ENCODE measurements around the gene KPNA1. TPM values are rescaled to one million over a fixed set of nuclear protein-coding genes. Genes with fewer than 3 reads are reported as not detected.

The KPNA1 gene
- total RNA-seq, 1 donor from 2014 or later = 67.5 TPM

GRCh38 chr3:122421101-122421500, 93.6 kb downstream of the KPNA1 start:
- Mint-ChIP-seq H3K27me3 (ENCODE audit: low read depth) (no peaks in the 10 kb centered on the region), H3K27ac (no peak overlapping the region), H3K9me3 (no peaks in the 10 kb centered on the region), H3K36me3 (ENCODE audit: low read depth) (peaks cover 48% of the 10 kb centered on the region), H3K4me3 (ENCODE audit: low read depth) (no peak overlapping the region), H3K4me1 (ENCODE audit: low read depth) (peaks cover 4% of the 10 kb centered on the region)
- intact Hi-C loops (cut with micrococcal nuclease) = no loop called here
- DNase-seq (ENCODE audit: low spot score) = no peak

DNA sequence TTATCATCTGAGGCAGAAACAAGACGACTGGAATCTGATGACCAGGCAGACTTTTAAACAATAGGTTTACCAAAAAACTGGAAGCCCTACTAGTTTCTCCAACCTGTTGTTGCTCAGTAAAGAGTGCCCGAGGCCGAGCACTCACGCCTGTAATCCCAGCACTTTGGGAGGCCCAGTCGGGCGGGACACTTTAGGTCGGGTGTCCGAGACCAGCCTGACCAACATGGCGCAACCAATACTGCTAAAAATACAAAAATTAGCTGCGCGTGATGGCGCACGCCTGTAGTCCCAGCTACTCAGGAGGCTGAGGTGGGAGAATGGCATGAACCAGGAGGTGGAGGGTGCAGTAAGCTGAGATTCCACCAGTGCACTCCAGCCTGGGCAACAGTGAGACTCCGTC, 97.8 kb downstream of the KPNA1 start:
- peaks cover 36% of the 10 kb centered on the region for H3K36me3 Mint-ChIP-seq (ENCODE audit: low read depth)
- H3K9me3 Mint-ChIP-seq = no peaks in the 10 kb centered on the region
- no peak for DNase-seq (ENCODE audit: low spot score)
- intact Hi-C loops (cut with micrococcal nuclease) = loop anchor here (1.0 to 10.0 kb wide), 5 partner anchors 24 to 378 kb away; partner anchors contain the start of genes HSPBAP1, KPNA1, MIX23 and SLC49A4
- H3K4me3 Mint-ChIP-seq (ENCODE audit: low read depth) = peak overlapping the region; percentile 93
- no peaks in the 10 kb centered on the region for H3K27me3 Mint-ChIP-seq (ENCODE audit: low read depth)
- peak overlapping the region; percentile 95 for H3K27ac Mint-ChIP-seq
- peaks cover 22% of the 10 kb centered on the region for H3K4me1 Mint-ChIP-seq (ENCODE audit: low read depth)

DNA sequence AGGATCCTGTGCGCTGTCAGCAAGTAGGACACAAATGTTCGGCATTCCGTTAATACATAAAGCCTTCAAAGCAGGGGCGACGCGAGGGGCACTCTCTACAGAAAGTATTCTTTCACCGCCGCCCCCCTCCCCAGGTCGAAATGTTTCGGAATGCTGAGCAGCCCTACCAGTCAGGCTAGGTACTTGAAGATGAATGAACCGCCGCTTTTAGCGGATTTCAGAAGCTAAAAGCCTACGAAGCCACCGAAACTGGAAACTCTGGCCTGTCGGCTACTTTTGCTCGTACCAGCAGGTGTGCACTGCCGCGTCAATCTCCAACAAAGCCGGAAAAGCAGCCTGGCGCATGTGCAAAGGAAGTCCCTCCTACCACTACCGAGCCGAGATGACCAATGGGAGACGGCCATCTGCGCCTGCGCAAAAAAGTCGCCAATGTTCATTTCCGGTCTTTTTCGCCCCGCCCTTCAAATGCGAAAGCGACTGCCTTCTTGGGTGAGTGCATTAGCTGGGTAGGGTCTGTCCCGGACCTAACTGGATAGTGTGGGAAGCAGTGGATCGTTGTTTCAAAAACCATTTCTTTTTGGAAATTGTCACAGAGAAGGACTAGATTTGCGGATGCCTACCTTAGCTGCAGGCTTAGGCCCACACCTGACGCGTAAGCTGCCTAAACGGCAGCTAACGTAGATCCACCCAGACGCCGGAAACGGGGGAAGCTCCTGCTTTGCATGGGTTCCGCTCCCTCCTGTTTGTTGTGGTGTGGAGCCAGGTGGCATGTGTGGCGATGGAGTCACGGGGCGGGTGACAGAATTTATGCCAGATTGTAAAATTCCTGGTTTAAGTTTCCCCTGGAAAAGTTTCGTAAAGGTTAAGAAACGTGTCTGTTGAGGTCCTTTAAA, 98.7 kb downstream of the KPNA1 start, which contains the start of gene WDR5B:
Gene WDR5B (minus strand): TSS at position 301 of the 893 bp plus-strand sequence. CDS start 534 bp downstream, outside the sequence.
- Mint-ChIP-seq H3K36me3 (ENCODE audit: low read depth) (peaks cover 33% of the 10 kb centered on the region), H3K9me3 (no peaks in the 10 kb centered on the region), H3K4me3 (ENCODE audit: low read depth) (peak within 1 kb of the TSS; percentile 93), H3K27me3 (ENCODE audit: low read depth) (no peaks in the 10 kb centered on the region), H3K4me1 (ENCODE audit: low read depth) (peaks cover 22% of the 10 kb centered on the region), H3K27ac (peak within 1 kb of the TSS; percentile 95)
- intact Hi-C loops (cut with micrococcal nuclease) = loop anchor here (1.0 to 10.0 kb wide), 5 partner anchors 23 to 379 kb away; partner anchors contain the start of genes HSPBAP1, KPNA1, MIX23 and SLC49A4
- DNase-seq (ENCODE audit: low spot score) = peak; percentile 97

DNA sequence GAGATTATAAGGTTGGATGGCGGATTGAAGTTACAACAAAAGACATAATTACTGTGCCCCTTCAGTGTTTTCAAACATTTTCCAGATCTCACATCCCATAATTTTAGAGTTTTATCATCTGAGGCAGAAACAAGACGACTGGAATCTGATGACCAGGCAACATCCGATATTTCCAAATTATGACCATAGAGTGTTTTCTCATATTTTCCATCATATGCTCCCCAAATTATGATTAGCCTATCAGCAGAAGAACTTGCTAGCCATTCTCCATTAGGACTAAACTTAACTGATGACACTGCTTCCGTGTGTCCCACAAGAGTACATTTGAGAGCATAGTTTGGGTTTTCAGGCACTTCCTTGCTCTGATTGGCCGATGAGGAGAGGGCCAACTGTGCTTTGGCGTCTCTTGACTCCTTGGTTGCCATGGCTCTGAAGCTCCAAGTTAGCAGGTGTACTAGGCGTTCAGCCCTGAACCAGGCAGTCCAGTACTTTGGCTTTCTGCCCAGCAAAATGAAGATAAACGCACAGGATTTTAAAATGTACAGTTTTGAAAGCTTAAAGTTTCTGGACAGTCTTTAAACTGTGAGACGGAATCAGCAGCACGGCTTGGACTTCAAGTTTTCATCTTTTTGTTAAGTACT, 99.5 kb downstream of the KPNA1 start:
- Mint-ChIP-seq H3K9me3 (no peaks in the 10 kb centered on the region), H3K4me1 (ENCODE audit: low read depth) (peaks cover 24% of the 10 kb centered on the region), H3K27ac (peak overlapping the region; percentile 95), H3K27me3 (ENCODE audit: low read depth) (no peaks in the 10 kb centered on the region), H3K36me3 (ENCODE audit: low read depth) (peaks cover 35% of the 10 kb centered on the region), H3K4me3 (ENCODE audit: low read depth) (peak overlapping the region; percentile 93)
- intact Hi-C loops (cut with micrococcal nuclease) = loop anchor here (10.0 kb wide), 1 partner anchor 380 kb away; the partner anchor contains the start of genes HSPBAP1 and SLC49A4
- DNase-seq (ENCODE audit: low spot score) = peak; percentile 51

GRCh38 chr3:122414391-122414790, 100.3 kb downstream of the KPNA1 start:
- Mint-ChIP-seq H3K27me3 (ENCODE audit: low read depth) (no peaks in the 10 kb centered on the region), H3K4me3 (ENCODE audit: low read depth) (peak overlapping the region; percentile 93), H3K4me1 (ENCODE audit: low read depth) (peaks cover 24% of the 10 kb centered on the region), H3K27ac (peak overlapping the region; percentile 95), H3K9me3 (no peaks in the 10 kb centered on the region), H3K36me3 (ENCODE audit: low read depth) (peaks cover 37% of the 10 kb centered on the region)
- DNase-seq (ENCODE audit: low spot score) = no peak
- intact Hi-C loops (cut with micrococcal nuclease) = loop anchor here (10.0 kb wide), 1 partner anchor 380 kb away; the partner anchor contains the start of genes HSPBAP1 and SLC49A4

DNA sequence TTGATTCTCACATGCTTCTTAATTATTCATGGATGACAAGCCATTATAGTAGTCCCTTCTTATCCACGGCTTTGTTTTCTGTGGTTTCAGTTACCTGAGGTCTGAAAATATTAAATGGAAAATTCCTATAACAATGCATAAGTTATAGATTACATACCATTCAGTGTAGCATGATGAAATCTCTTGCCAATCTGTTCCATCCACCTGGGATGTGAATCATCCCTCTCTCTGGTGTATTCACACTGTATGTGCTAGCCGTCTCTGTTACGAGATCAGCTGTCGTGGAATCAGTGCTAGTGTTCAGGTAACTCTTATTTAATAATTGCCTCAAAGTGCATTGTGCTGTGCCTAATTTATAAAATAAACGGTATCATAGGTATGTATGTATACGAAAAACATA, 104.1 kb downstream of the KPNA1 start:
- DNase-seq (ENCODE audit: low spot score) = no peak
- intact Hi-C loops (cut with micrococcal nuclease) = loop anchor here (10.0 kb wide), 1 partner anchor 384 kb away; the partner anchor contains the start of genes HSPBAP1 and SLC49A4
- Mint-ChIP-seq H3K27me3 (ENCODE audit: low read depth) (no peaks in the 10 kb centered on the region), H3K27ac (peak overlapping the region; percentile 23), H3K4me1 (ENCODE audit: low read depth) (peaks cover 31% of the 10 kb centered on the region), H3K36me3 (ENCODE audit: low read depth) (peaks cover 68% of the 10 kb centered on the region), H3K4me3 (ENCODE audit: low read depth) (no peak overlapping the region), H3K9me3 (no peaks in the 10 kb centered on the region)

DNA sequence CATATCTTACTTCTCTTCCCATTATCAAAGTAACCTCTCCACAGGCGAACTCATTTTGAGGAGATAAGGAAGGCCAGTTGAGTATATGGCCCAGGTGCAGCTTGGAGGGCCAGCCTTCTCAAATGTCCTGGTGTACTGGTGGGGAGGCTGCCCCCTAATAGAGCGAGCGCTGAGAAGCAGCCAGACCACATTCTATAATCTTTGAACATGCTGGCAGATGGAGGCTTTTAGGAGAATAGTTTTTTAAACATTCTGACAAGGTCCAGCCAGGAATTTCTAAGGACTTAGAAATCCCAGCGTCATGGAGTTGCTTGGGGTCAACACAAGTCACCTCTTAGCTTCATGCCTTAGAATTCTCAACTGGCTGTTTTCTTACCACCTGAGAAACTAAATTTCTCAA, 104.6 kb downstream of the KPNA1 start:
- no peaks in the 10 kb centered on the region for H3K9me3 Mint-ChIP-seq
- peaks cover 70% of the 10 kb centered on the region for H3K36me3 Mint-ChIP-seq (ENCODE audit: low read depth)
- intact Hi-C loops (cut with micrococcal nuclease) = loop anchor here (10.0 kb wide), 1 partner anchor 385 kb away; the partner anchor contains the start of genes HSPBAP1 and SLC49A4
- no peak overlapping the region for H3K4me3 Mint-ChIP-seq (ENCODE audit: low read depth)
- H3K27me3 Mint-ChIP-seq (ENCODE audit: low read depth) = no peaks in the 10 kb centered on the region
- no peak for DNase-seq (ENCODE audit: low spot score)
- no peak overlapping the region for H3K27ac Mint-ChIP-seq
- peaks cover 29% of the 10 kb centered on the region for H3K4me1 Mint-ChIP-seq (ENCODE audit: low read depth)

DNA sequence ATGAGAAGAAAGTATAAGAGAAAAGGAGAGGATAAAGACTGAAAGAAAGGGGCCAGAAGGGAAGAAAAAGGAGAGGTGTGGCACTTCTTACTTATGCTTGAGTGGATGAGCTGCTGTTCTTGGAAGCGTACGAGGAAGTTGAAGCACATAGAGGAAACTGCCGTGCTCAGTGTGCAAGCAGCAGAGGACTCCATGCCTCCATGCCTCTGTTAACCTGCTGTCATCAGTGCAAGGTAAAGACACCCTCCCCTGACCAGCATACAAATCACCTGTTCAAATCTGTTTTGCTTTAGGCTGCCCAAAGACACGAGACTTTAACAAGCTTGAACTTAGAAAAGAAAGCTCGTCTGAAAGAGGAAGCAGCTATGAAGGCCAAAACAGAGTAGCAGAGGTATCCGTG, 105.3 kb downstream of the KPNA1 start:
- H3K36me3 Mint-ChIP-seq (ENCODE audit: low read depth) = peaks cover 69% of the 10 kb centered on the region
- no peak for DNase-seq (ENCODE audit: low spot score)
- intact Hi-C loops (cut with micrococcal nuclease) = no loop called here
- H3K27ac Mint-ChIP-seq = no peak overlapping the region
- no peaks in the 10 kb centered on the region for H3K27me3 Mint-ChIP-seq (ENCODE audit: low read depth)
- H3K9me3 Mint-ChIP-seq = no peaks in the 10 kb centered on the region
- no peak overlapping the region for H3K4me3 Mint-ChIP-seq (ENCODE audit: low read depth)
- peaks cover 22% of the 10 kb centered on the region for H3K4me1 Mint-ChIP-seq (ENCODE audit: low read depth)

DNA sequence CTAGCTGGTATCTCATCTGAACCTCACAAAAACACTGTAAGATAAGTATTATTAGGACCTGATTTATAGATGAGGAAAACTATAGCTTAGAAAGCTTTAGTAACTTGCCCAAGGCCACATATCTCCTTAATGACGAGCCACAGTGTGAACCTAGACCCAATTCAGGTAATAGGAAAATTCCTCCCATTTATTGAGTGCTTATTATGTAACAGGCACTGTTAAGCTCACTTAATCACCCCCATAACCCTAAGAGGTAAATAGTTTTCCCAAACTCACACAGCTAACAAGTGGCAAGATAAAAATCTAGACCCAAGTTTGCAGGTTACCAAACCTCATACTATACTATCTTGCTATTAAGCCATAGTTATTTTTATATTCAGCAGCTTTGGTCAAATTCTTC, 106.8 kb downstream of the KPNA1 start:
- Mint-ChIP-seq H3K4me1 (ENCODE audit: low read depth) (peaks cover 23% of the 10 kb centered on the region), H3K36me3 (ENCODE audit: low read depth) (peaks cover 74% of the 10 kb centered on the region), H3K27me3 (ENCODE audit: low read depth) (no peaks in the 10 kb centered on the region), H3K9me3 (no peaks in the 10 kb centered on the region), H3K4me3 (ENCODE audit: low read depth) (no peak overlapping the region), H3K27ac (no peak overlapping the region)
- intact Hi-C loops (cut with micrococcal nuclease) = no loop called here
- no peak for DNase-seq (ENCODE audit: low spot score)

GRCh38 chr3:122406198-122406597, 108.5 kb downstream of the KPNA1 start:
- H3K27ac Mint-ChIP-seq = peak overlapping the region; percentile 29
- H3K4me1 Mint-ChIP-seq (ENCODE audit: low read depth) = peaks cover 19% of the 10 kb centered on the region
- intact Hi-C loops (cut with micrococcal nuclease) = no loop called here
- no peak overlapping the region for H3K4me3 Mint-ChIP-seq (ENCODE audit: low read depth)
- no peaks in the 10 kb centered on the region for H3K9me3 Mint-ChIP-seq
- H3K36me3 Mint-ChIP-seq (ENCODE audit: low read depth) = peaks cover 72% of the 10 kb centered on the region
- no peaks in the 10 kb centered on the region for H3K27me3 Mint-ChIP-seq (ENCODE audit: low read depth)
- no peak for DNase-seq (ENCODE audit: low spot score)

DNA sequence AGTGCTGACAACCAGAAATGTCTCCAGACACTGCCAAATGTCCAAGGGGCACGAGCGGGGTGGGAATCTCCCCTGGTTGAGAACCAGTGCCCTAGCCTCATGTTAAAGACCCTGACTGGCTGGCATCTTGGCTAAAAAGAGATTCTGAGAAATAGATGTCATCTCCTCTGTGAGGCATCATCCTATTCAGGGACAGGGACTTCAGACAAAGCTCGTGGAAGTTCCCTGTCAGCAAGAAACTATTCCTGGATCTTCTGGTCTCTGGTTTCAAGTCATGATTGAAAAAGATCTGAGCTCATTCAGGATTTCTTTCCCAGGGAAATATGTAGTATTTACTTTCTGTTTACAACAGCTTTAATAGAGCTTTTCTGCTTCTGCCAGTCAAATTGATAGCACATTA, 109.7 kb downstream of the KPNA1 start:
- Mint-ChIP-seq H3K9me3 (no peaks in the 10 kb centered on the region), H3K4me3 (ENCODE audit: low read depth) (no peak overlapping the region), H3K4me1 (ENCODE audit: low read depth) (peaks cover 17% of the 10 kb centered on the region), H3K27me3 (ENCODE audit: low read depth) (no peaks in the 10 kb centered on the region), H3K36me3 (ENCODE audit: low read depth) (peaks cover 69% of the 10 kb centered on the region), H3K27ac (no peak overlapping the region)
- DNase-seq (ENCODE audit: low spot score) = no peak
- intact Hi-C loops (cut with micrococcal nuclease) = no loop called here

- Mint-ChIP-seq H3K36me3 (ENCODE audit: low read depth) (peaks cover 65% of the 10 kb centered on the region), H3K27me3 (ENCODE audit: low read depth) (no peaks in the 10 kb centered on the region), H3K4me1 (ENCODE audit: low read depth) (peaks cover 18% of the 10 kb centered on the region), H3K27ac (no peak overlapping the region), H3K9me3 (no peaks in the 10 kb centered on the region), H3K4me3 (ENCODE audit: low read depth) (no peak overlapping the region)
- no peak for DNase-seq (ENCODE audit: low spot score)
- intact Hi-C loops (cut with micrococcal nuclease) = no loop called here
Observed at GRCh38 chr3:122403489-122403888, 111.2 kb downstream of the KPNA1 start.
